ENCODE data around the gene SNRPA. TPM values are rescaled to one million over a fixed set of nuclear protein-coding genes. Genes with fewer than 3 reads are reported as not detected.
"Not testable (repeated sequence)": the region's sequence is repeated elsewhere in the genome, so short reads cannot be mapped to it uniquely, and the experiment has no call there.

Gene SNRPA
- total RNA-seq, 1 donor from 2014 or later, result 74.0 TPM

DNA sequence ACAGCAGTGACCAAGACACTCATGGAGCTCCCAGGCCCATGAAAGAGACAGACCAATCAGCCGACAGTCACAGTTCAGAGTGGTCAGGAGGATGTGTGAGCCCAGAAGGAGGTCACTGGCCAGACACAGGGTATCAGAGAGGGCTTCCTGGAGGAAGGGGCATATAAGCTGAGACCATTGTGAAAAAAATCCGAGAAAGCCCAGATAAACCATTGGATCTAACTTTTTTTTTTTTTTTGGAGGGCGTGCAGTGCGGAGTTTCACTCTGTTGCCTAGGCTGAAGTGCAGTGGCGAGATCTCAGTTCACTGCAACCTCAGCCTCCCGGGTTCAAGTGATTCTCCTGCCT, 29.9 kb upstream of the SNRPA start:
- no peak for DNase-seq (ENCODE audit: low spot score)

- no peak for DNase-seq (ENCODE audit: low spot score)
These were observed 28.9 kb upstream of the SNRPA start for GRCh38 chr19:40721936-40722661.

GRCh38 chr19:40723661-40724254, 27.2 kb upstream of the SNRPA start:
- DNase-seq (ENCODE audit: low spot score), result no peak

DNA sequence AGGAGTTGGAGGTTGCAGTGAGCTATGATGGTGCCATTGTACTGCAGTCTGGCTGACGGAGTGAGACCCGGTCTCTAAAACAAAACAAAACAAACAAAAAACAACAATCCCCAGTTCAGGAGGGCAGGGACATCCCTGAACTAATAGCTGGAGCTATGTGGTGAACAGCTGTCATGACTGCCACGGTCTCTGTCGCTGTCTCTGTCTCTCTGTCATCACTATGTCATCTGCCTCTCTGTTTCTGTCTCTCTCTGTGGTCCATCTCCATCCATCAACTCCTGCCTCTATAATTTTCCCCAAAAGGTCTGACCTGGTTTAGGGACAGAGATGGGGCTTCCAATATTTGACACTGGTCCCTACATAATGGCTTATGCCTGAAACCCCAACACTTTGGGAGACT, 26.7 kb upstream of the SNRPA start:
- no peak for DNase-seq (ENCODE audit: low spot score)

- no peak for DNase-seq (ENCODE audit: low spot score)
These were observed 26.1 kb upstream of the SNRPA start for GRCh38 chr19:40724855-40725254.

DNA sequence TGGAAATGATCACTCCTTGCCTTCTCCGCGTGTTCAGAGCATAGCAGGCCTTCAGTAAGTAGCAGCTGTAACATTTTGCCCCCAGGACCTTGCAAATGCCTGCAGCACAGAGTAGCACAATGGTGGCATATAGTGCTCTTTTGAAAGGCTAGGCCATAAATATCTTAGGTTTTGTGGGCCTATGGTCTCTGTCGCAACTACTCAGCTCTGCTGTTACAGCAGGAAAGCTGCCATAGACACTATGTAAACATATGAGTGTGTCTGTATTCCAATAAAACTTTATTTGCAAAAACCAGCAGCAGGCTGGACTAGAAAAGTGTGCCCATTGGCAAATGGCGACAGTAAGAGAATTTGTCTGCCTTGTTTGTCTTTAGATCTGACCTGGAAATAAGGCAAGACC, 24.7 kb upstream of the SNRPA start:
- DNase-seq (ENCODE audit: low spot score), result no peak

DNA sequence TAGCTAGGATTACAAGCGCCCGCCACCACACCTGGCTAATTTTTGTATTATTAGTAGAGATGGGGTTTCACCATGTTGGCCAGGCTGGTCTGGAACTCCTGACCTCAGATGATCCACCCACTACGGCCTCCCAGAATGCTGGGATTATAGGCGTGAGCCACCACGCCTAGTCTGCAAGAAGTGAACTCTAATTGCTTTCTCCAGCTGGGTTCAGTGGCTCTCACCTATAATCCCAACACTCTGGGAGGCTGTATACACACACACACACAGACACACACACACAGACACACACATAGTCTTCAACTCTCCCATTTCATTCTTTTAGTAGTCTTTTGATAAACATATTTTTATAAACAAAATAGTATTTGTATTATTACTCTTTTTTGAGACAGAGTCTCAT, 20.9 kb upstream of the SNRPA start:
- DNase-seq (ENCODE audit: low spot score), result not testable (repeated sequence)

DNA sequence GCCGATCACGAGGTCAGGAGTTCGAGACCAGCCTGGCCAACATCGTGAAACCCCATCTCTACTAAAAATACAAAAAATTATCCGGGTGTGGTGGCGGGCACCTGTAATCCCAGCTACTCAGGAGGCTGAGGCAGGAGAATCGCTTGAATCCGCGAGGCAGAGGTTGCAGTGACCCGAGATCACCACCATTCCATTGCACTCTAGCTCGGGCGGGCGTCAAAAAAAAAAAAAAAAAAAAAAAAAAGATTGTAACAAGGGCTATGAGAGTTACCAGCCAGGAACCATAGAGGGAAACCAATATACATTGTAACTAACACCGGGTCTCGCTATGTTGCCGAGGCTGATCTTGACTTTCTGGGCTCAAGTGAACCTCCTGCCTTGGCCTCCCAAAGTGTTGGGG, 18.7 kb upstream of the SNRPA start:
- not testable (repeated sequence) for DNase-seq (ENCODE audit: low spot score)

GRCh38 chr19:40733149-40733548, 17.9 kb upstream of the SNRPA start:
- no peak for DNase-seq (ENCODE audit: low spot score)

GRCh38 chr19:40735013-40735771, 15.8 kb upstream of the SNRPA start:
- no peak for DNase-seq (ENCODE audit: low spot score)

DNA sequence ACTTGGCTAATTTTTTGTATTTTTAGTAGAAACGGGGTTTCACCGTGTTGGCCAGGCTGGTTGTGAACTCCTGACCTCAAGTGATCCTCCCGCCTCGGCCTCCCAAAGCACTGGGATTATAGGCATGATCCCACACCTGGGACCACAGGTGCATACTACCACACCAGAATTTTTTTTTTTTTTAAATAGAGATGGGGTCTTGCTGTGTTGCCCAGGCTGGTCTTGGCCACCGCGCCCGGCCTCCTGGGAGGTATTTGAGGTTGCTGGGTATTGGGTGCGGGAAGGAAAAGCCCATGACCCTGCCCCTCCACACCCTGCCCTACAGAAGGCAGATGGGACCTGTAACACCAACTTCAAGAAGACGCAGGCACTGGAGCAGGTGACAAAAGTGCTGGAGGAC, 14.3 kb upstream of the SNRPA start:
- DNase-seq (ENCODE audit: low spot score), result no peak

DNA sequence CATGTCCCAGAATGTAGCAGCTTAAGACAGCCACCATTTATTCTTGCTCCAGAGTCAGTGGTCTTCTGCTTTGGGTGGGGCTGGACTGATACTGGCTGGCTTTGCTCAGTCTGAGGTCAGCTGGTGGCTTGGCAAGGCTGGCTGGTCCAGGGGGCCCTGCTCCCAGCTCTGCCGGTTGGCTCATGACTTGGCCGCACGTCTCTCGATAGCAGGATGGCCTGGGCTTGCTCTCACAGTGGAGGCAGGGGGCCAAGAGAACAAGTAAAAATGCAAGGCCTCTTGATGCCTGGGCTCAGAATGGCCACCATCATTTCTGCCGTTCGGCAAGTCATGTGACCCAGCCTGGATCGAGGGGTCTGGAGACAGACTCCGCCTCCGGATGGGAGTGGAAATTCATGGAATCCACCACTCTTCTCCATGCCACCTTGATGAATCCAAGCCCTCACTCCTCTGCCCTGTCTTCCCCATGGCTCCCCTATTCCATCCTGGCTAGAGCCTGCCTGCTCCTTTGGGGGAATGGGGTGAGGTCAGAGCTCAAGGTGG, 13.8 kb upstream of the SNRPA start:
- DNase-seq (ENCODE audit: low spot score), result no peak

GRCh38 chr19:40739030-40739839, 11.8 kb upstream of the SNRPA start:
- no peak for DNase-seq (ENCODE audit: low spot score)

- DNase-seq (ENCODE audit: low spot score), result no peak
These were observed 10.9 kb upstream of the SNRPA start for GRCh38 chr19:40739871-40740703.

DNA sequence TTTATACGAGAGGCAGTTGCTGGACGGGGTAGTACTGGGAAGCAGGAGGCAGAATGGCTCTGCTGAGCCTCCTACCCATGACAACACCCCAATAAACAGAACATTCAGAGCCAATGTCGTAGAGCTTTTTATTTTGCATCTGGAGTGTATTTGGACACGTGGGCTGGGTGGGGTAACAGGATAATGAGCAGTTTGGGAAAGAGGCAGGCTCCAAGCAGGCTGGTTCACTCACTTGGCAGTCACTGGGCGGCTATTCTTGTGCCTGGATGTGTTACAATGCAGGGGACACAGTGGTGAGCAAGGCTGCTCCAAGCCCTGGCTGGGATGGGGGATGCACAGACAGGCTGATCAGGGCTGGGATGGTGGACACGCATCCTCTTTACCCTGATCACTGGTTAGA, 10.3 kb upstream of the SNRPA start:
- DNase-seq (ENCODE audit: low spot score), result no peak

DNA sequence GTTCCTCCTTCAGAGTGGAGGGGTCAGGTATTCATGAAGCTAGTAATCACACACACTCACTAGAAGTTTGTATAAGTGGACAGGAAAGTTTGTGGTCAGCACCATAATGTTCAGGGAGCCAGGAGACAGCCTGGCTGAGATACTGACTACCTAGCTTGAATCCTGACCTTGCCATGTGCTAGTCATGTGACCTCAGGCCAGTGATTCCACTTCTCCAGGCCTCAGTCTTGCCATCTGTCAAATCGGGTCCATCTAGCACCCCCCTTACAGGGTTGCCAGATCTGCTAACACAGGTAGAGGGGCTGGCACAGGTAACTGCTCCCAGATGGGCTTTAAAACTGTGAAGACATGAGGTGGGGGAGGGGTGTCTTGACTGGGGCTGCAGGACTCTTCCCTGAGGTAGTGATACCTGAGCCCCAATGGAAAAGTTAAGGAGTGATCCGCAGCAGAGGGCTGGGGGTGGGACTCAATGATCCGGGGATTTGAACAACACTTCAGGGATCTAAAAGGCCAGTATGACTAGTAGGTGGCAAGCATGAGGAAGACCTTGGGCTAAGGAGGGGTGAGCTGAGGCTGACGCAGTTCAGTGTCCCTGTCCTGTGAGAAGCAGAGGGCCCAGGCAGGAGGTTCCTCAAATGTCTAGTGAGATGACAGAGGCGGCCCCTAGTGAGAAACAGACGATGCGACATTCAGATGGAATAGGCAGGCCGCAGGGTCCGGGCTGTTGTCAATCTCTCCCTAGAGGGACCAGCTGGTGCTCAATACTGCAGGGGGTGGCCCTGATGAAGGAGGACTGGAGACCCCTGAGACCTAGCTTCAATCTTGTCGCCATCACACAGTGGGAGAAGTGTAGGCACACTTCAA, 9.2 kb upstream of the SNRPA start:
- DNase-seq (ENCODE audit: low spot score), result no peak

GRCh38 chr19:40742477-40742876, 8.5 kb upstream of the SNRPA start:
- DNase-seq (ENCODE audit: low spot score), result no peak

DNA sequence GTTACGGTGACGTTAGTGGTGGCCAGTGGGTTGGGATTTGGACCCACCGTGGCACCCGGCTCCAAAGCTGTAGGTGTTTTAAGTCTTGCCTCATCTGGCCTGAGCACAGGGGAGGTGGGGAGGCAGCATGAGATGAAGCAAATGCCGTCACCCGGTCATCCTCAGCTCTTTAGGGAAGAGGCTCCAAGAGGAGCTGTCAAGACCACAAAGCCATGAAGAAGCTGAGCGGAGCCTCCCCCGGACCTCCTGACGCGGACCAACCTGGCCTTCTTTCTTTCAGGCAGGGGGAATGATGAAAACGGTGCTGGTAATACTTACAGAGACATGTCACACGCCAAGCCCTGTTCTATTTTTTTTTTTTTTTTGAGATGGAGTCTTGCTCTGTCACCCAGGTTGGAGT, 8.1 kb upstream of the SNRPA start:
- no peak for DNase-seq (ENCODE audit: low spot score)

DNA sequence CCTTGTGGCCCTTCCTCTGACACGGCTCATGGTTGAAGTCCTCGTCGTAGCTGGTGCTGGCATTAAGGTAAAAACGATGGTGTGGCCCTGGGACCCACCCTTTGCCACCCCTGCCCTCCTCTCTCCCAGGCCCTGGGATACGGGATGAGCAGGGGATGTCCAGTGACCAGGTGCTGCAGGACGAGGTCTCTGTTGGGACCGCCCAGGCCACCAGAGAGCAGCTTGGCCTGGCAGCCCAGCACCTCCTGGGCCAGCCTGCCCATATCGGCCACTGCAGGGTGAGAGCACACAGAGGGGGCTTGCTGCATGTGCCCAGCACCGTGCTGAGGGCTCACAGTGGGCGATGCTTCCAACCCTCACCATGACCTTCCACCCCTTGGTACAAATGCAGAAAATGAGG, 7.1 kb upstream of the SNRPA start:
- no peak for DNase-seq (ENCODE audit: low spot score)
